Central memory CD4-positive, alpha-beta T cell (primary cell): ENCODE results near the gene TENT4B.
"Not testable (repeated sequence)": the region's sequence is repeated elsewhere in the genome, so short reads cannot be mapped to it uniquely, and the experiment has no call there.

ENCODE experiments used
- DNase-seq: peaks from one replicate; pipeline ENCODE4 v3.0.0; 2022

The TENT4B gene

DNA sequence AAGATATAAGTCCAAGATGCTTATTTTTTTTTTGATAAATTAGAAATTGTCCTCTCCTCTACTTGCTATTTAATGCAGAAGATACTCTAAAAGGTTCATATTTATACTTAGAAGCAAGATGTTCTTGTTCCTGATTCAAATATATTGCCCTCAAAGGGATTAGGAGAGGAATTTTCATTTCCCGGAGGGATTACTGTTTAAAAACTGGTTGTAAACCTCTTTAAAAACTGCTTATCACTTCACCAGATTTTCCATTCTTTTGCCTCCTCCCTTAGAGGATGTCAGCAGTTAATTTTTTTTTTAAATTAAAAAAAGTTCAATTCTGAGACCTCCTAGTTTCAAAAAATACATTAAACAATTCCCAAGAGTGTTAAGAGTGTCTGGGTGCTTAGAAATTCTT is 2.8 kb downstream of the TENT4B start:
- DNase-seq: no peak

DNA sequence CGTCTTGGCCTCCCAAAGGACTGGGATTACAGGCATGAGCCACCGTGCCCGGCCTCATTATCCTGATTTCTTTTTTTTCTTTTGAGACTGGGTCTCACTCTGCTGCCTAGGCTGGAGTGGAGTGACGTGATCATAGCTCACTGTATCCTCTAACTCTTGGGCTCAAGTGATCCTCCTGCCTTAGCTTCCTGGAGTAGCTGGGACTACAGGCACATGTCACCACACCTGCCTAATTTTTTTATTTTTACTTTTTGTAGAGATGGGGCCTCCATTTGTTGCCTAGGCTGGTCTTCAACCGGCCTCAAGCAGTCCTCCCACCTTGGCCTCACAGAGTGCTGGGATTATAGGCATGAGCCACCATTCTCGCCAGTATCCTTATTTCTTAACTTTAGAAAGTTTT is 3.5 kb downstream of the TENT4B start:
- no peak for DNase-seq

DNA sequence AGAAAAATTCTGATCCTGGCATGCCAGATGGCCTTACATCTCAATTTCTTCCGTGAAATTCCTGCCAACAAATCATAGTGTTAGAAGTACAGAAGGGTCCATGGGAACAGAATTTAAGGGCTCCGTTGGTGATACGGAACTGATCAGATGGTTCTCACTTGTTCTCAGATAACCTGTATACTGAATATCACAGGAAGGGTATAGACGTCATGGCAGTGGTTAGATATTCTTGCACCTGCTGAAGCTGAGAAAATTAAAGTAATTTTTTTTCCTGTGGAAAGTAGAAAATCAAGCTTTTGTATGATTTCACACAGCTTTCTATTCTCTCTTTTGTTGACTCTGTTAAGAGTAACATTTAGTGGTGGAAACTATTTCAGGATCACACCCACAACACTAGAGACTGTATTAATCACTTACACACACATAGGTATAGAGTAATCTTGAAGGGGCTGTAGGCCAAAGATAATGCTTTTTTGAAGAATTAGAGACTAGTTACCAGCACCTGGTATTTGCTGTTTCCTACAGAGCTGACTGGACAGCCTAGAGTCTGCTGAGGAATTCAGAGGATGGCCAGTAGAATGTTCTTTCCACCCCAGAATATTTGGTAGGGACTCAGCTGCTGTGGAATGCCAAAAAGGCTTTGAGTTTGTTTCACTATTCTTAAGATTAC is 7.5 kb downstream of the TENT4B start:
- DNase-seq: no peak

DNA sequence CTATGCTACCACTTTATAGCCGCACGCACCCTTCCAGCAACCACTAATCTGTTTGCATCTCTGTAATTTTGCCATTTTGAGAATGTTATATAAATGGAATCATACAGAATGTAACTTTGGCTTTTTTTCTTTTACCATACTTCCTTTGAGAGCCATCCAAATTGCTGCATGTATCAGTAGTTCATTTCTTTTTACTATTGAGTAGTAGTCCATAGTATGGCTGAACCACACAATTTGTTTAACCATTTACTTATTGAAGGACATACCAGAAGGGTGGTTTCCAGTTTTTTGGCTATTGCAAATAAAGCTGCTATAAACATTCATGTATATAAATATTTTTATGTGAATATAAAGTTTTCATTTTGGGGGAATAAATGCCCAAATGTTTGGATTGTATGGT is 8.8 kb downstream of the TENT4B start:
- no peak for DNase-seq

DNA sequence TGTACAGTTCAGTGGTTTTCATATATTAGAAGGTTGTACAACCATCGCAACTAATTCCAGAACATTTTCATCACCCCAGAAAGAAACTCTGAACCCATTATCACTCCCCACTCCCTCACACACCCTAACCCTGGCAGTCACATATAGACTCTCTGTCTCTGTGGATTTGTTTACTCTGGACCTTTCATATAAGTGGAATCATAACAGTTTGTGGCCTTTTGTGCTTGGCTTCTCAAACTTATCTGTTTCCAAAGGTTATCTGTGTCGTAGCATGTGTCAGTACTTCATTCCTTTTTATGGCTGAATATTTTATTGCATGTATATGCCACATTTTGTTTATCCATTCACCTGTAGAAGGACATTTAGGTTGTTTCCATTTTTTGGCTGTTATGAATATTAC is 12.4 kb downstream of the TENT4B start:
- DNase-seq: no peak

DNA sequence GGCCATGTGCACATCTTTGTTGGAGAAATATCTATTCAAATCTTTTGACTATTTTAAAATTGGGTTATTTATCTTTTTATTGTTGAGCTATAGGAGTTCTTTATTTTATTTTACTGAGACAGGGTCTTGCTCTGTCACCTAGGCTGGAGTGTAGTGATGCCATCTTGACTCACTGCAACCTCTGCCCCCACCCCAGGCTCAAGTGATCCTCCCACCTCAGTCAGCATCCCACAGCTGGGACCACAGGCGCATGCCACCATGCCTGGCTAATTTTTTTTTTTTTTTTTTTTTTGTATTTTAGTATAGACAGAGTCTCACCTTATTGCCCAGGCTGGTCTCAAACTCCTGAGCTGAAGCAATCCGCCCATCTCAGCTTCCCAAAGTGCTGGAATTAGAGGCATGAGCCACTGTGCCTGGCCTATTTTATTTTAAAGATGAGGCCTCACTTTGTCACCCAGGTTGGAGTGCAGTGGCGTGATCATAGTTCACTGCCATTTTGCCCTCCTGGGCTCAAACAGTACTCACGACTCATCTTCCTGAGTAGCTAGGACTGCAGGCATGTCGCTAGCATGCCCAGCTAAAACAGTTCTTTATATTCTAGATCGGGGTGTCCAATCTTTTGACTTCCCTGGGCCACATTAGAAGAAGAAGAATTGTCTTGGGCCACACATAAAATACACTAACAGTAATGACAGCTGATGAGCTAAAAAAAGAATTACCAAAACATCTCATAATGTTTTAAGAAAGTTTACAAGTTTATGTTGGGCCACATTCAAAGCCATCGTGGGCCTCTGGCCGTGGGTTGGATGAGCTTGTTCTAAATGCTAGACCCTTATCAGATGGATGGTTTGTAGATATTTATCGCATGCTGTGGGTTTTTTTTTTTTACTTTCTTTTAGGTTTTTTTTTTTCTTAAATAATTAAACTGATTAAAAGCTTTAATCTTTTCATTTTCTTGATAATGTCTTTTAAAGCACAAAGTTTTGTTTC is 13.7 kb downstream of the TENT4B start:
- DNase-seq: no peak

DNA sequence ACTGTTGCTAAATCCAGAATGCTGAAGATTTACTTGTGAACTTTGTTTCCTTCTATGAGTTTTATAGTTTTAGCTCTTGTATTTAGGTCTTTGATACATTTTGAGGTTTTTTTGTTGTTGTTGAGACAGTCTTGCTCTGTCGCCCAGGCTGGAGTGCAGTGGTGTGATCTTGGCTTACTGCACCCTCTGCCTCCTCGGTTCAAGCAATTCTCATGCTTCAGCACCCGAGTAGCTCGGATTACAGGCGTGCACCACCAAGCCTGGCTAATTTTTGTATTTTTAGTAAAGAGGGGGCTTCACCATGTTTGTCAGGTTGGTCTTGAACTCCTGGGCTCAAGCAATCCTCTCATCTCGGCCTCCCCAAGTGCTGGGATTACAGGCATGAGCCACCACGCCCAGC is 14.4 kb downstream of the TENT4B start:
- no peak for DNase-seq

DNA sequence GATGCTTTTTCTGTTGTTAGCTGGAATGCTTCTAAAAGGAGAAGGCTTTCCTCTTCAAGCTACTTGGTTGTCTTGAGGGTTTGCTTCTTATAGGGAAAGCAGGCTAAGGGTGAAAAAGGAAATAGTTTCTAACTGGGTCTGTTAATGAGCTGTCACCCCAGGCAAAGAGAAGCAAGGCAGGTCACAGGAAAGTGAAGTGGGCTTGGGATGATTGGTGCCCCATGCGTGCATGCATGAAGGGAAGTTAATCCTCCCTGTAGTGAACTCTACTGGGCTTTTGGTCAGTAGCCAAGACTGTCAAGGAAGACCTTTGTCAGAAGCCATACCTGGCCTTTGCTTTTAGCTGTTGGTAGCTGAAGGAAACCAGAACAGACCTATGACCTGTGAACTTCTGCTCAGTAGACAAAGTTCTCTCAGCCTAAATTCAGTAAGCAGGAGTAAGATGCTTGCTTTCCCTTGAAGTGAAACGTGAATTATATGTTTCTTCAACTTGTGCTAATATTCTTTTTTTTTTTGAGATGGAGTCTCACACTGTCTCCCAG is 16.5 kb downstream of the TENT4B start:
- no peak for DNase-seq

DNA sequence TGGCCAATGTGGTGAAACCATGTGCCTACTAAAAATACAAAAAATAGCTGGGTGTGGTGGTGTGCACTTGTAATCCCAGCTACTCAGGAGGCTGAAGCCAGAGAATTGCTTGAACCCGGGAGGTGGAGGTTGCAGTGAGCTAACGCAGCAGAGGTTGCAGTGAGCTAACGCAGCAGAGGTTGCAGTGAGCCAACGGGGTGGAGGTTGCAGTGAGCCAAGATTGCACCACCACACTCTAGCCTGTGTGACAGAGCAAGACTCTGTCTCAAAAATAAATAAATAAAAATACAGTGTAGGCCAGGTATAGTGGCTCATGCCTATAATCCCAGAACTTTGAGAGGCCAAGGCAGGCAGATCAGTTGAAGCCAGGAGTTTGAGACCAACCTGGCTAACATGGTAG is 18.7 kb downstream of the TENT4B start:
- not testable (repeated sequence) for DNase-seq

DNA sequence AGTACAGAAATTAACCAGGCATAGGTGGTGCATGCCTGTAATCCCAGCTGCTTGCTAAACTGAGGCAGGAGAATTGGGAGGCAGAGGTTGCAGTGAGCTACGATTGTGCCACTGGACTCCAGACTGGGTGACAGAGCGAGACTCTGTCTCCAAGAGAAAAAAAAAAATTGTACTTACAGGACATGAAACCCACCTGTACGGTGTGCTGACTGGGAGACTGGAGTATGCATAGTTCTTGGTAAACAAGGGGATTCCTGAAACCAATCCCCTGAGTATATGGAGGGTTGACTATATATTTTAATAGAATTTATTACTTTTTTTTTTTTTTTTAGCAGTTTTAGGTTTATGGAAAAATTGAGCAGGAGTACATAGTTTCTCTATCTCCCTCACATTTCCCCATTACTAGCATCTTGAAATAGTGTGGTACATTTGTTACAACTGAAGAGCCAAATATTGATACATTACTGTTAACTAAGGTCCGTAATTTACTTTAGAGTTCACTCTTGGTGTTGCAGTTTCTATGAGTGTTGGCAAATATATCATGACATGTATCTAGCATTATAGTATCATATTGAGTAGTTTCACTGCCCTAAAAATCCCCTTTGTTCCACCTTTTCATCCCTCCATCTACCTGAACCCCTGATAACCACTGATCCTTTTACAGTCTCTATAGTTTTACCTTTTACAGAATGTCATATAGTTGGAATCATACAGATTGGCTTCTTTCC is 19.3 kb downstream of the TENT4B start:
- DNase-seq: no peak

DNA sequence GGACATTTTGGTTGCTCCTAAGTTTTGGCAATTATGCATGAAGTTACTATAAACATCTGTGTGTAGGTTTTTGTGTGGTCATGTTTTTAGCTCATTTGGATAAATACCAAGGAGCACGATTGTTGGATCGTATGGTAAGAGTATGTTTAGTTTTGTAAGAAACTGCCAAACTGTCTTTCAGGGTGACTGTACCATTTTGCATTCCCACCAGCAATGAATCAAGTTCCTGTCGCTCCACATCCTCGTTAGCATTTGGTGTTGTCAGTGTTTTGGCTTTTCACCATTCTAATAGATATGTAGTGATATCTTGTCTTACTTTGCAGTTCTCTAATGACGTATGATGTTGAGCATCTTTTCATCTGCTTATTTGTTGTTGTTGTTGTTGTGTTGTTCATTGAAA is 20.2 kb downstream of the TENT4B start:
- no peak for DNase-seq

DNA sequence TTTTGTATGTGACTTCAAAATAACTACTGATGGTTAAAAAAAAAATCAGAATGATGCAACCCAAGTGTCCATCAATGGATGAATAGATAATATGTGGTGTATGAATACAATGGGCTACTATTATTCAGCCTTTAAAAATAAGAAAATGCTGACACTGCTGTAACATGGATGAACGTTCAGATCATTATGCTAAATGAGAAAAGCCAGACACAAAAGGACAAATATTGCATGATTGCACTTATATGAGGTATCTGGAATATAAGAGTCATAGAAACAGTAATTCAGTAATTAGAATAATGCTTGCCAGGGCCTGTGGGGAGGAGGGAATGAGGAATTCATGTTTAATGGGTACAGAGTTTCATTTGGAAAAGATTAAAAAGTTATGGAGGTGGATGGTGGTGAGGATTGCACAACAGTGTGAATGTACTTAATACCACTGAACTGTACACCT is 25.4 kb downstream of the TENT4B start:
- no peak for DNase-seq

DNA sequence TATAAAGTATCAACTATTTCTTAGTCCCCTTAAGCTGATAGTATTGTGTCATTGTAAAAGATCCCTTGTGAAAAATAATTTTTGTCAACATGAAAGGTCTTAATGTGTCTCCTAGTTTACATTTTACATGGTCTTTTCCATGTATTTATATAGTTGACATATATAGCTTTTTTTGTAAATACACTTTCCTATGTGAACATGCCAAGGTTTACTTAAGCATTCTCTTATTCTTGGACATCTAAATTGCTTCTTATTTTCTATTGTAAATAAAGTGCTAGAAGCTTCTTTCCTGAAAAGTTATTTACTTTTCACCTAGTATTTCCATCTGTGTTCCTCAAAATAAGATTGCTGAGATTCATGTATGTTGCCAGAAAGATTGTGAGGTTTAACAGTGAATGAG is 29.3 kb downstream of the TENT4B start:
- no peak for DNase-seq

DNA sequence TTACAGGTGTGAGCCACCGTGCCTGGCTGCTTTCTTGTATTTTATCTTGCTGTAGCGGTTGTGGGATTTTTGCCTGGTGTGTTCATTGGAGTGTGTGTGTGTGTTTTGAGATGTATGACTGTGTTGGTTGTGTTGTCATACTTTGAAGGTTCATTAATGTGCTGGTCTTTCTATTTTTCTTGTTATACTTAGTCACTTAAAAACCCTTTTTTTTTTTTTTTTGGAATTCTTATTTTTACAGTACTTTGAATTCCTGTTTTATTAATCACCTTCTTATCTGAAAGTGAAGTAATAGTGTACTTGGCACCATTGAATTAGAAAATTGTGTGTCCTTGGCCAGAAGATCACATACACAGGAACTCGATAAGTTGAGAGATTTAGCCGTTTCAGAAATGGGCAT is 30.2 kb downstream of the TENT4B start:
- DNase-seq: no peak

DNA sequence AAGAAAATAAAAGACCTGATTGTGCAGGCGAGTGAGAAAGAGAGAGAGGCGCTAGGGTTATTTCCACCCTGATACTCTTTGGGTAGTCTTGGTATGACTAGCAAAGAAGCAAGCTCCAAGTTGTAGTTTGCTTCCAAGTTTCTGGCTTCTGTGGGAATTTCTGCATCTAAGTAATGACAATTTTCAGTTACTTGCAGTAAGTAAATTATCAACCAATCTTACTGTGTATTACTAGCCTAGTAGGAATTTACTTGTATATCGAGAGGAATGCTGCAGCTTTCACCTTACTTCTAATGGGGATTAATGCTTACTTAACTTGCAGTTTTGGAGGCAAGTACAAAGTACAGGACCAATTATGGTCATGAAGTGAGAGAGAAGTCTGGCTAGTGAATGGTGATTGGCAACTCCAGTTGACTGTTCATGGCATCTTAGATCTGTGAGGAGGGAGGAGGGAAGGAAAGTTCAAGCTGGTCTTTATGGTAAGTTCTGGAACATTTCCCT is 31.9 kb downstream of the TENT4B start:
- DNase-seq: no peak

DNA sequence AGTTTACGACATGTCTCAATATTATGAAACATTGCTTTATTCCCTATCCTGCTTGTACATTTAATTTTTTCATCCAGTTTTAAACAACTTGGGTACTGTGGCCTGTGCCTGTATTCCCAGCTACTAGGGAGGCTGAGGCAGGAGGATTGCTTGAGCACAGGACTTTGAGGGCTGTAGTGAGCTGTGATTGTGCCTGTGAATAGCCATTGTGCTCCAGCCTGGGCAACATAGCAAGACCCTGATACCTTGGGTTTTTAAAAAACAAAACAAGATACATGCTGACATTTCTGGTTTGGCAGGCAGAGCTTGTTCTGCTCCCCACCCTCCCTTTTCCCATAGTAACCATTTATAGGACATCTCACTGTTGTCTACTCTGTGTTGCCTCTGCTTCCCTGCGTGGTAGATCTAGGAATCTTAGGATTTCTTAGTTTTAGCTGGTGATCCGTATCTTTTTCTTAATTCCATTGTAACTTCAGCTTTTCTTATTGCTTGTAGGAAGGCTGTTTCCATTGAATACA is 35.6 kb downstream of the TENT4B start:
- DNase-seq: no peak

DNA sequence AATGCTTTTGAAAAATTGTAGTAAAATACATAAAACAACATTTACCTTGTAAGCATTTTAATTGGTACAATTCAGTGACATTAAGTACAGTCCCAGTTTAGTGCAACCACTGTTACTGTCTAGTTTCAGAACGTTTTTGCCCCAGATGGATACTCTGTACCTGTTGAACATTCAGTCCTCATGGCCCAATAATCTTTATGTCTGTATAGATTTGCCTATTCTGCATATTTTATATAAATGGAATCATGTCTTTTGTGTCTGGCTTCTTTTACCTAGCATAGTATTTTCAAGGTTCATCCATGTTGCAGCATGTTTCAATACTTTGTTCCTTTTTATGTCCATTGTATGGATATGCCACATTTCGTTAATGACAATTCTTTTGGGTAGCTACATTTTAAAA is 37.2 kb downstream of the TENT4B start:
- no peak for DNase-seq

DNA sequence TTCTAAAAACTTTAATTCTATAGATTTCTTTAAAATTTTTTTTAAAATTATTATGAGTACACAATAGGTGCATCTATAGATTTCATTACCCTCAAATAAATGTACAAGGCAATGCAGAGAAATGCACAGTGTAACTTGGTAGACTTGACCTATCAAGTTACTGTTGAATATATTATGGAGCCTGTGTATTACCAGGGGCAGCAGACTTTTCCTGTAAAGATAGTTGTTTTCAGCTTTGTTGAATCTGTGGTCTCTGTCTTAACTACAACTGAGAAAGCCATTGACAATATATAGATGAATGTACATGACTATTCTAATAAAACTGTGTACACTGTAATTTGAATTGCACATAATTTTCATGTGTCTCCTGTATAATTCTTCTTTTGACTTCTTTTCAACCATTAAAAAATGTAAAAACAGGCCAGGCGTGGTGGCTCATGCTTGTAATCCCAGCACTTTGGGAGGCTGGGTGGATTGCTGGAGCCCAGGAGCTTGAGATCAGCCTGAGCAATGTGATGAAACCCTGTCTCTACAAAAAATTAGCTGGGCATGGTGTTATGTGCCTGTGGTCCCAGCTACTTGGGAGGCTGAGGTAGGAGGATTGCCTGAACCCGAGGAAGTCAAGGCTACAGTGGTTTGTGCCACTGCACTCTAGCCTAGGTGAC is 39.4 kb downstream of the TENT4B start:
- no peak for DNase-seq

DNA sequence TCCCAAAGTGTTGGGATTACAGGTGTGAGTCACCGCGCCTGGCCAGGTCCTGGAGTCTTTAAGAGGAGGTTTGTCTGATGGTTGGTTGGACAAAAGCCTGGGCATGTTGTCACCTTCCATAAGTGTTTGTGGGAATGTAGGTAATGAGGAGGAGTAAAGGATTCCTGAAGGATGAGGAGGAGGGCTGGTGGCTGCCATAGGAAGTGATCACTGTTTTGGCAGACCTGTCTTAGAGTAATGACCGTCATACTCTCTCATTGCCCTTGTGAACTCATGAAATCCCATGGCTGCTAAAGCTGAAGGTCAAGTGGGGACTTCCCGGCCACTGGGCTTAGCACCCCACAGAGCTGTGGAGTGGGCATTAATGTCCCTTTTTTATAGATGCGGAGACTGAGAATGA is 40.5 kb downstream of the TENT4B start:
- no peak for DNase-seq

DNA sequence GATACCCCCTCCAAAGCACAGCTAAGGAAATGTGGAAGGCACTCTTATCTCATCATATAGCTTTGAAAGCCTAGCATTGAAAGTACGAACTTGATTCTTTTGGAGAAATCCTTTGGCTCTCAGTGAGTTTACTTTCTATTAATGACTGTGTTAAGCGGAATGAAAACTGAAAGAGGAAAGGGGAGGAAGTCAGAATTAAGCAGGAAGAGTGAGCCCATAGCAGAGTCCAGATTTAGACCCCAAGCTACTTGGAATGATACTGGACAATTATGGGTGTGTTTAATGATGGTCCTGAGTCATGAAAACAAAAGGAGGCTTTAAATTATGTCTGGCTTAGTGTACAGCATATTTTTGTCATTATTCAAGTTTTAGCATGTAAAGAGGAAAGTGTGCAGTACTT is 42.2 kb downstream of the TENT4B start:
- DNase-seq: no peak

DNA sequence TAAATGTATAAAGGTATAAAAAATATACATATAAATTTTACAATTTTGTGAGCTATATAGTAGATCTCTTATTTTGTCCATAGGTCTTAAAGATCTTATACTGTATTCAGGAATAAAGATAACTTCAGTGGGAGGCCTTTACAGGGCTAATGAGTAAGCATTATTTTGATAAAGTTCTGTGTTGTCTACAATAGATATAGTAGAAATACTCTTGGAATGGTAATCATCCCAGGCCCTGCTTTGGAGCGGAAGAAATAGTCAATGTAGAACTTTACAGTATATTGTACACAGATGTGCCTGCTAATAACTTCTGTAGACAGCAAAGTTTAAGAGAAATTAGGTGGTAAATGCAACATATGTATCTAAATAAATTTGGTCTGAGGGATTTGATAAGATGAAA is 42.6 kb downstream of the TENT4B start:
- DNase-seq: no peak

DNA sequence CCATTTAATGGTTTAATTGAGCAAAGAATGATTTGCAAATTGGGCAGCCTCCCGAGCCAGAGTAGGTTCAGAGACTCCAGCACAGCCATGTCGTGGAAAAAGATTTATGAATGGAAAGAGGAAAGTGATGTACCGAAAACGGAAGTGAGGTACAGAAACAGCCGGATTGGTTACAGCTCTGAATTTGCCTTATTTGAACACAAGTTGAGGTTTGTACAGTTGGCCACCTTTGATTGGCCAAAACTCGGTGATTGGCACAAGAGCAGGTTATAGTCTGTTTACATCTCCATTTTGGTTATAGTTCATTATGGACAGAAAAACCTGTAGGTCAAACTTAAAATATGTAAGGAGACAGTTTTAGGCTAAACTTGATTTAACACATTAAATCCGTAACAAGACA is 44.5 kb downstream of the TENT4B start:
- no peak for DNase-seq
